ENCODE measurements around the gene MSANTD2.

The MSANTD2 gene

GRCh38 chr11:124752471-124753102, 47.6 kb downstream of the MSANTD2 start:
- DNase-seq, result no peak

GRCh38 chr11:124751741-124752470, 48.3 kb downstream of the MSANTD2 start, which contains the start of gene VSIG2:
Gene VSIG2, minus strand, starts transcription at chr11:124752255. Its CDS starts 118 bp downstream, at chr11:124752137.
- no peak for DNase-seq

- DNase-seq, result no peak
Measured at GRCh38 chr11:124751391-124751740, 48.8 kb downstream of the MSANTD2 start.

GRCh38 chr11:124749912-124750311, 50.3 kb downstream of the MSANTD2 start:
- no peak for DNase-seq

- no peak for DNase-seq
Measured at GRCh38 chr11:124748481-124749343, 51.5 kb downstream of the MSANTD2 start.

GRCh38 chr11:124748100-124748418, 52.1 kb downstream of the MSANTD2 start:
- no peak for DNase-seq

- DNase-seq, result no peak
Measured at GRCh38 chr11:124747406-124748099, 52.7 kb downstream of the MSANTD2 start.

GRCh38 chr11:124746621-124747243, 53.5 kb downstream of the MSANTD2 start:
- peak; percentile 69 for DNase-seq

GRCh38 chr11:124745835-124746620, 54.2 kb downstream of the MSANTD2 start:
- peak; percentile 44 for DNase-seq

- no peak for DNase-seq
Measured at GRCh38 chr11:124745270-124745834, 54.9 kb downstream of the MSANTD2 start.

- DNase-seq, result no peak
Measured at GRCh38 chr11:124743050-124743449, 57.2 kb downstream of the MSANTD2 start.

GRCh38 chr11:124742555-124742954, 57.7 kb downstream of the MSANTD2 start:
- no peak for DNase-seq

- peak; percentile 20 for DNase-seq
Measured at GRCh38 chr11:124740277-124740882, 59.8 kb downstream of the MSANTD2 start.

GRCh38 chr11:124739479-124740276, 60.5 kb downstream of the MSANTD2 start, which contains the start of gene NRGN:
Gene NRGN, plus strand, starts transcription at chr11:124739942. Its CDS starts 143 bp downstream, at chr11:124740085.
- peak; percentile 90 for DNase-seq

- DNase-seq, result no peak
Measured at GRCh38 chr11:124738713-124739478, 61.3 kb downstream of the MSANTD2 start.

- no peak for DNase-seq
Measured at GRCh38 chr11:124737638-124738305, 62.4 kb downstream of the MSANTD2 start.

- no peak for DNase-seq
Measured at GRCh38 chr11:124736736-124737135, 63.5 kb downstream of the MSANTD2 start.

GRCh38 chr11:124732230-124732629, 68.0 kb downstream of the MSANTD2 start:
- no peak for DNase-seq

GRCh38 chr11:124729571-124729970, 70.6 kb downstream of the MSANTD2 start:
- no peak for DNase-seq

All from NCI-H146 (cell line).